GM13976 (cell line): ENCODE results near the gene CDK3.

Experiments used
- DNase-seq: peaks from one replicate; pipeline ENCODE4 v3.0.0; 2012; ENCODE audit warnings: low spot score
- in situ Hi-C: fragments of 300-500 bp; cut with MboI; formaldehyde crosslinking; loops from one replicate; pipeline ENCODE4 v1.12.0; 2022; ENCODE audit warnings: low sequenced_read_pairs, mixed read lengths, inconsistent platforms; ENCODE audit not compliant: unreplicated experiment
- TF ChIP-seq, protein P1 (sequence below): IDR thresholded peaks from 2 replicates; pipeline ENCODE4 v1.5.1; 2012; ENCODE audit warnings: borderline replicate concordance, mild to moderate bottlenecking; ENCODE audit not compliant: insufficient read depth; ENCODE audit errors: extremely low read depth, missing control alignments, control extremely low read depth

The CDK3 gene

DNA sequence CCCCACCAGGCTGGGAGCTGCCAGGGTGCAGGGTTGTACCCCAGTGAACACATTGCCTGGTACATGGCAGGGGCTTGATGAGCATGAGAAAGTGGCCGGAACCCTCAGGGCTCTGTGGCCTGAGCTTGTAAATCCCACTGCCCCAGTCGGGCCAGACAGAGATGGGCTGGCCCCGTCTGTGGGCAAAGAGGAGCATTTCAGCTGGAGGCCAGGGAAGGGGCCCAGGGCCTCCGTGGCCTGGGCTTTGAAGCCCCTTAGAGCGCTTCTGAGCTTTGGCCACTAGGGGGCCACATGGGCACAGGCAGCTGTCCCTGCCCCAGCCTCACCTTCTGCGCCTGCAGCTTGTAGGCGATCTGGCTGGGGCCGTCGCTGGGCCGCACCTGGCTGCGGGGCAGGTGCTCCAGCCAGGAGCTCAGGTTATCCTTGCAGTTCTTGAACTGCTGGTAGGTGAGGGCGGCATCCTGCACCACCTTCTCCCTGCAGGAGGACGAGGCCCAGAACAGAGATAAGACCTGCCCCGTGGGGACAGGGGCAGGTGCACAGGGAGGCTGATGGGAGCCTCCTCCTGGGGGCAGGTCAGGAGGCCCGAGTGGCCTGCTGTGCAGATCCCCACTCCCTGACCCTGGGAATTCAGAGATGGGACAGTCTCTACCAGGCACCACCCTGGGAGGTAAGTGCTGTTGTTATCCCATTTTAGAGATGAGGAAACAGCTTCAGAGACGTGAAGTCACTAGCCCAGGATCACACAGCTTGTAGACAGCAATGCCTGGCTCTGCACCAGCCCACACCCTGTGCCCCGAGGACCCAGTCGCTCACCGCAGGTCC is 13.7 kb downstream of the CDK3 start:
- TF ChIP-seq, protein P1, sequence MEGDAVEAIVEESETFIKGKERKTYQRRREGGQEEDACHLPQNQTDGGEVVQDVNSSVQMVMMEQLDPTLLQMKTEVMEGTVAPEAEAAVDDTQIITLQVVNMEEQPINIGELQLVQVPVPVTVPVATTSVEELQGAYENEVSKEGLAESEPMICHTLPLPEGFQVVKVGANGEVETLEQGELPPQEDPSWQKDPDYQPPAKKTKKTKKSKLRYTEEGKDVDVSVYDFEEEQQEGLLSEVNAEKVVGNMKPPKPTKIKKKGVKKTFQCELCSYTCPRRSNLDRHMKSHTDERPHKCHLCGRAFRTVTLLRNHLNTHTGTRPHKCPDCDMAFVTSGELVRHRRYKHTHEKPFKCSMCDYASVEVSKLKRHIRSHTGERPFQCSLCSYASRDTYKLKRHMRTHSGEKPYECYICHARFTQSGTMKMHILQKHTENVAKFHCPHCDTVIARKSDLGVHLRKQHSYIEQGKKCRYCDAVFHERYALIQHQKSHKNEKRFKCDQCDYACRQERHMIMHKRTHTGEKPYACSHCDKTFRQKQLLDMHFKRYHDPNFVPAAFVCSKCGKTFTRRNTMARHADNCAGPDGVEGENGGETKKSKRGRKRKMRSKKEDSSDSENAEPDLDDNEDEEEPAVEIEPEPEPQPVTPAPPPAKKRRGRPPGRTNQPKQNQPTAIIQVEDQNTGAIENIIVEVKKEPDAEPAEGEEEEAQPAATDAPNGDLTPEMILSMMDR: peak; percentile 91
- in situ Hi-C loops: loop anchor here (5.0 to 10.0 kb wide), 2 partner anchors 100 to 102 kb away; no protein-coding TSS in a partner anchor
- DNase-seq: peak; percentile 95

DNA sequence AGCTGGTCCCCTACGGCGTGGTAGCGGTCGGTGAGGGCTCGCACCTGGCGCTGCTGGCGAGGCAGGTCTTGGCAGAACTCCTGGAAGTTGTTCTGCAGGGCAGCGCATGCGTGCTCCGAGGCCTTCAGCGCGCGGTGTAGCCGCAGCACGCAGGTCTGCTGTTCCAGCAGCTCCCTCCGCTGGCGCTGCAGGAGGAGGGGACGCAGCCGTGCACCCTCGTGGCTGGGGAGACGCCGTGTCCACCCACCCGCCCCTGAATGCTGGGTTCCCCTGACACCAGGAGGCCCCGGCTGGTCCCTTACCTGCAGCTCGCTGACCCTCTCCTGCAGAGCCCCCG is 14.2 kb downstream of the CDK3 start:
- TF ChIP-seq, protein P1: no peak
- DNase-seq: no peak
- in situ Hi-C loops: loop anchor here (5.0 to 10.0 kb wide), 2 partner anchors 100 to 103 kb away; no protein-coding TSS in a partner anchor

DNA sequence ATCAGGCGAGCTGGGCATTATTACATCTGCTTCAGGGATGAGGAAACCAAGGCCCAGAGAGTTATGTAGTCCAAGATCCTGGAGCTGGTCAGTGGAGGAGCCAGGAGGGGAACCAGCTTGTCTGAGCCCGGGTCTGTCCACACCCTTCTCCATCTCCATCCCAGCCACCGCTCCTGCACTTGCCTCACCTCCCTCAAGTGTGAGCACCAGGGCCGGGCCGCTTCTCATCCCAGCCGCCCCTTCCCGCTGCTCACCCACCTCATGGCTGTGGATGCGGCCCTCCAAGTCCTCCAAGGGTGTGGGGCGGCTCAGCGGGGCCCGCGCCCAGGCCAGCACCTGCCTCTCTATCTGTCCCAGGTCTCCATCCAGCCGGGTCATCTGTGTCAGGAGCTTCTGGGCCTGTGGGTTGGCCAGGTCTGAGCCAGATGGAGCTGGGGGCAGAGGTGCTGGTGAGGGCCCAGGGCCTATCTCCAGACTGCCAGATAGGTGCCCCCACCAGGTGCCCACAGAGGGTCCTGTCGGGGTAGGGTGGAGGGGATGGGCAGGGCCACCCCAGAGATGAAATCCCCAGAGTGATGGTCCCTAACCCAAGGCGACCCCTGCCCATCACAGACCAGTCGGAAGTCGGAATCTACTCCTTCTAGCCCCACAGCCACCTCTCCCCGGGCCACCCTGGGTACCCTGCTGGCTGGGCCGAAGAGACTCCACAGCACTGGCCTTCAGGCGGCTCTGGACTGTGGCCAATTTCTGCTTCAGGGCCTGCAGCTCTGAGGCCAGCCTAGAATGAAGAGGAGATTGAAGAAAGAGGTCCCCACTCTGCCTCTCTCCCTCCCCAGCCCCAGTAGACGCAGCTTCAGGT is 17.1 kb downstream of the CDK3 start:
- in situ Hi-C loops: loop anchor here (10.0 kb wide), 1 partner anchor 97 kb away; no protein-coding TSS in a partner anchor
- TF ChIP-seq, protein P1: no peak

DNA sequence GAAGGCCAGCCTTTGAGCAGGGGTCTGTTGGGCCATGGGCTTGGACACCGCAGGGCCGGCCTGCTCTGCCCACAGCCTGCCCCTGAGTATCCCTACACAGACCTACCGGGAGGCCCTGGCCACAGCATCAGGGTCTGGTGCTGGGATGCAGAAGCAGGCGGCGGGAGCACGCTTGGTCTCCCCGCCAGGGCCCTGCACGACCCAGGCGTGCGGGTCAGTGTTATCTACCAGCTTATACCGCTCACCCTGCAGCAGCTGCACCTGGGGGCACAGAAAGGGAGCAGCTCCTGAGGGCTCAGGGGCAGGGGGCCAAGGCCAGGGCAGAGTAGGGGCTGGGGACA is 17.7 kb downstream of the CDK3 start:
- no peak for DNase-seq
- TF ChIP-seq, protein P1: no peak
- in situ Hi-C loops: loop anchor here (10.0 kb wide), 1 partner anchor 96 kb away; no protein-coding TSS in a partner anchor

More for the DNA sequence above, 17.1 kb downstream of the CDK3 start:
- DNase-seq: no peak

DNA sequence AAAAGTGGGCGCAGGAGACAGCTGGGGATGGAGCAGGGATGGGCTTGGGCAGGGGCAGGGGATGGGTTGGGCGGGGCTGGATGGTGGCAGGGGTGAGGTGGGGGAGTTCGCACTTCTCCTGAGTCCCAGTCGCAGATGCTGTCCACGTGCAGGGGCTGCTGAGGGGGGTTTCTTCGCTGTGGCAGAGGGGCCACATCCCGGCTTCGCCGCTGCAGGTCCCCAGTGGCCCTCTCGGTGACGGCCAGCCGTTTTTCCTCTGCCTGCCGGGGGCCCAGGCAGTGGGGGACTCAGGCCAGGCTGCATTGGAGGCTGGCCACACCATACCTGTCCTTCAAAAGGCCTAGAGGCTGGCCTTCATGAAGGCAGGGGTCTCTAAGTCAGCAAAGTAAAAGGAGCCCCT is 18.1 kb downstream of the CDK3 start:
- TF ChIP-seq, protein P1: no peak
- no peak for DNase-seq
- in situ Hi-C loops: loop anchor here (10.0 kb wide), 1 partner anchor 96 kb away; no protein-coding TSS in a partner anchor

DNA sequence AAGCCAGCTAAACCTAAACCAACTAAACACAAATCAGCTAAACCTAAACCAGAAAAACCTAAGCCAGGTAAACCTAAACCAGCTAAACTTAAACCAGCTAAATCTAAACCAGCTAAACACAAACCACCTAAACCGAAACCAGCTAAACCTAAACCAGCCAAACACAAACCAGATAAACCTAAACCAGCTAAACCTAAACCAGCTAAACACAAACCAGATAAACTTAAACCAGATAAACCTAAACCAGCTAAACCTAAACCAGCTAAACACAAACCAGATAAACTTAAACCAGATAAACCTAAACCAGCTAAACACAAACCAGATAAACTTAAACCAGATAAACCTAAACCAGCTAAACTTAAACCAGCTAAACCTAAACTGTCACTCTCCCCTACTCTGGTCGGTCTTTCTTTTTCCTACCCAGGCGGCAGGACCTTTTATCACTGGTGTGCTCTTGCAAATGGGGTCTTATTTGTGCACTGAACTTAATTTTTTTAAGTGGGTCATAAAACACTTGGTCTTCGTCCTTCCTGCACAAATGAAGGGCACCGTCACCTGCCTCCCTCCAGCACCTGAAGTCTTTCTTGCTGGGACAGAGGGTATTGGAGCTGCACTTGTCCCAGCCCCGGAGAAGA is 19.3 kb downstream of the CDK3 start:
- TF ChIP-seq, protein P1: no peak
- in situ Hi-C loops: loop anchor here (10.0 kb wide), 1 partner anchor 95 kb away; no protein-coding TSS in a partner anchor
- no peak for DNase-seq
